ENCODE measurements around the gene ATP8A2.
"Not testable (repeated sequence)": the region's sequence is repeated elsewhere in the genome, so short reads cannot be mapped to it uniquely, and the experiment has no call there.

The ATP8A2 gene

DNA sequence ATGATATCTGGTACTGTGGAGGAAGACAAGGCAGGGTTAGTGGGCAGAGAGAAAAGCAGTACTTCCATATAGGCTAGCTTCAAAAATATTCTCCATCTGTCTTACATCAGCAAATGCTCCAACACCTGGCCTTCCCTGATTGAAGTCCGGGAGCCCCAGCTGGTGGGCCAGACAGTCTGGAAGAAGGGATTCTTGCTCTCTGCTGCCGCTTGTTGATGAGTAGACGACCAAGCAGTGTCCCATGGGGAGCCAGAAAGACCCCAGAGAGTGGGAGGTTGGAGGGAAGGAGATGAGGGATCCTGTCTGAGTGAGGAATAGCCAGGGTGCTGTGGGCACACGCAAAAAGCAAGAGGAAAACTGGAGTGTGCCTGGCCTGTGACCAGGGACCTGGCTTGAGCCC, 95.1 kb downstream of the ATP8A2 start:
- DNase-seq: no peak

DNA sequence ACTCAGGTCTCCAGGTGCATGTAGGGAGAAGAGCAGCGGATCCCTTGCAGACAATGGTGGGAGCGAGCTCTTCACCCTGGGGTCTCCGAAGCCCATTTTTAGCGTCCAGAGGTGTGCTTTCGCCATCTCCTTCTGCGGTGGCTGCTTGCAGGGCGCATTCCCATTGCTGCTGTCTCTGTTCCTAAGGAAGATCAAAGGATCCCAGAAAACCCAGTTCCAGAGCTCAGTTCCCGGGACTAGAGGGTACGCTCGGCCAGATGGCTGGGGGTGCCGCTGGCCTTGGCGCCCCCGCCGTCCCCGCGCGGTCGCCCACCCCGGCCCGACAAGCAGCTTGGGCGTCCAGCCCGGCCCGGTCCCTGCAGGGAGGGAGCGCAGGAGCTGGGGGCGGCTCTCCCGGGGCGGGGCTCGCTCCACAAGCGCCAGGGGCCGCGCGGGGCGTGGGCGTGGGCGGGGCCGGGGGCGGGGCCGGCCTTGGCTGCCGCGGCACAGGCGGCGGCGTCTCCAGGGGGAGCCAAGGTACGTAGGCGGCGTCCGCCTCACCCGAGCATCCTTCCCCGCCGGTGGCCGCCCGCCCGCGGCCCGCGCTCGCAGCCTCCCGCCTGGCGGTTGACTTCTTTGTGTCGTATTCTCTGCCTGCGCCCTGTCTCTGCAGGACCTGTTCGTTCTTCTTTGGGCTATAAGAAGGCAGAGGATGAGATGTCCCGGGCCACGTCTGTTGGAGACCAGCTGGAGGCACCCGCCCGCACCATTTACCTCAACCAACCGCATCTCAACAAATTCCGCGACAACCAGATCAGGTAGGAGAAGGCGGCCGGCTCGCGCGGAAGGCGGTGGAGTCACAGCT, 96.8 kb downstream of the ATP8A2 start:
- no peak for DNase-seq

- no peak for DNase-seq
These were observed 97.4 kb downstream of the ATP8A2 start for GRCh38 chr13:25469169-25469525.

DNA sequence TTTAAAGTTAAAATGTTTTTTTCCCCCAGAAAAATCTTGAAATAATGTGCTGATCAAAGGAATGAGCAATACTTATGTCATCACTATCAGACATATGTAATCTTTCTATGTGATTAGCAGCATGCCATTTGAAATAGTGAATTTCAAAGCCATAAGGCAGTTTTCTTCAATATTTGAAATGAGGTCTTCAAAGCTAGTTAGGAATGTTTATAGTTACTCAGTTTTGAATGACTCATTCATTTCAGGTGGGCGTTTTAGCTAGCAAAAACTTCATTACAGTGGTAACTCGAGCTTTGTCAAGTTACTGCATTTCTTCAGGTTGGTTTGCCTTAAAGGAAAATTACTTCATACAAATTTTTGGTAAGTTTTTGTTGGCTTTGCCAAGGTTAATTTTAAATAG, 102.1 kb downstream of the ATP8A2 start:
- DNase-seq: no peak

- no peak for DNase-seq
These were observed 106.4 kb downstream of the ATP8A2 start for GRCh38 chr13:25478186-25478585.

DNA sequence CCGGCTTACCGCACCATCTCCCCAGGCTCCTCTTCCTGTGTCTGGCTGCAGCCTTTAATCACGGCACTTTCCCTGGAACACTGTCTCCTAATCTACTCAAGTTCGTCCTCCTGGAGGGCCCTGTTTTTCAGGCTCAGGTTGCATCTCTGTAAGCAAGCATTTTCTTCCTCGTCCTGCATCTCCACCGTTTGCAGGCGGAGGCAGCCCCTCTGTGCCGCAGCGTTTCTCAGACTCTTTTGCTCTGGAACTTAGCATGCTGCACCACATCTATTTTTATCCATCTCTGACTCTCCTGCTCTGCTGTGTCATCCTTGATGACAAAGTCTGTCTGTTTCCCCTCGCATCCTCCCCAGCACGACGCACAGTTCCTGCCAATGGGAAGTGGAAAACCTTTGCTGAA, 117.5 kb downstream of the ATP8A2 start:
- no peak for DNase-seq

- DNase-seq: no peak
These were observed 118.5 kb downstream of the ATP8A2 start for GRCh38 chr13:25490236-25490635.

- DNase-seq: no peak
These were observed 122.3 kb downstream of the ATP8A2 start for GRCh38 chr13:25493931-25494640.

GRCh38 chr13:25494698-25495411, 123.1 kb downstream of the ATP8A2 start:
- DNase-seq: no peak

- no peak for DNase-seq
These were observed 129.5 kb downstream of the ATP8A2 start for GRCh38 chr13:25501231-25501630.

GRCh38 chr13:25502031-25502430, 130.3 kb downstream of the ATP8A2 start:
- no peak for DNase-seq

DNA sequence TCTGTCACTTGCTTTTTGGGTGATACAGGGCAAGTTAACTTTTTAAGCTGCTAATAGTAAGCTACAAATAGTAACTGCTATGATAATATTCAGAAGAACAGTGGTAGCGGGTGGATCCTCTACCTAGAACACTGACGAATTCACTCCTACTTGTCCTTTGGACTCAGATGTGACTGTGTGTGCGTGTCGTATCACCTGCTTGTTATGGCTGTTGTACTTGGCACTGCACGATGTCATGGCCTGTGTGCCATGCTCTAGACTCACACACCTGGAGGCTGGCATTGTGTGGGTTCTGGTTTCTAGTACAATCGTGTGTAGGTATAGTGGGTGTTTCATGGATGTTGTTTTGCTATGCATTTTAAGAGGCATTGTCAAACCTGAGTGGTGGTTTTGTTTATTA, 130.8 kb downstream of the ATP8A2 start:
- DNase-seq: no peak

GRCh38 chr13:25503856-25504255, 132.1 kb downstream of the ATP8A2 start:
- no peak for DNase-seq

- no peak for DNase-seq
These were observed 136.1 kb downstream of the ATP8A2 start for GRCh38 chr13:25507841-25508240.

- not testable (repeated sequence) for DNase-seq
These were observed 141.3 kb downstream of the ATP8A2 start for GRCh38 chr13:25513060-25513459.

DNA sequence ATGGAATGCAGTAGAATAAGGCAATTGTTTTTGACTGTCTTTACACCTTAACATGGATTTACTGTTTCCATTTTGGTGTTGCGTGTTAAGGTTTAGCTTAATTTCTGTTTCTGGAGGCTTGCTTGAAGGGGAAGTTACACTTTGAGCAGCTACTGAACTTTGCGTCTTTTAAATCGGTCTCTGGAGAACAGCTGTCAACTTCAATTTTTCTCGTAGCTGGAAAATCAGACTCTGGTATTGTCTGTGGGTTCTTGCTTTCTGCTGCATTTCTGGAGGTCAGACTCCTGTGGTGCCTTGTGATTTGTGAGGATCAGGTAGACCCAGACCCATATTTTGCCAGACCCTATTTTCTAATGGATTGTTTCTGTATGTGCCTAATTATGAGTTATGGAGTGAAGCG, 146.7 kb downstream of the ATP8A2 start:
- DNase-seq: no peak

DNA sequence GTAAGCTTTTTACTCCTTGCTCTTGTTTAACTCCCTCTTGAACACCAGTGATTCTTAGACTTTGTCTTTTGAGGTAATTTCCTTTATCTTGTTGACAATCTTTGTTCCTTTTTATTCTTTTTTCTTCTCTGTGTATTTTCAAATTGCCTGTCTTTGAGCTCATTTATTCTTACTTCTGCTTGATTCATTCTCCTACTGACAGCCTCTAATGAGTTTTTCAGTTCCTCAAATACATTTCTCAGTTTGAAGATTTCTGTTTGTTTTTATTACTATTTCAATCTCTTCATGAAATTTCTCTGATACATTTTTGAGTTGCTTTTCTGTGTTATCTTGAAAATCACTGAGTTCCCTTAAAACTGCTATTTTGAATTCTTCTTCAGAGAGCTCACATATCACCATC, 154.1 kb downstream of the ATP8A2 start:
- no peak for DNase-seq

DNA sequence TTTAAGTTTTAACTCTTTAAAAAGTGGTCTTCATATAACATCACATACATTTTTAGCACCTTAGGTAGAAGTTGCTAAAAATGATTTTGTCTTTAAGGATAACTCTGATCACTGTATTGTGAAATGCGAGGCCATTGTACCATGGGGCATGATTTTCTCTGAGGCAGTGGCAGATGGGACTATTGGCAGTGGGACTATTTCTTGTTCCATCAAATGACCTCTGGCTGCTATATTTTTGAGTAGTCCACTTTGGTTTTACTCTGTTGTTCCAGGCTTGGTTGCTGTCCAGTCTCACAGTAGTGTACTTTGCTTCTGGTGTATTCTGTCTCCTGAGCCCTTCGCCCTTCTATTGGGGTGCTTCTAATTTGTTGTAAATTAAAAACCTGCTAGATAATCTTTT, 156.5 kb downstream of the ATP8A2 start:
- no peak for DNase-seq

- no peak for DNase-seq
These were observed 157.7 kb downstream of the ATP8A2 start for GRCh38 chr13:25529425-25529824.

- DNase-seq: no peak
These were observed 166.5 kb downstream of the ATP8A2 start for GRCh38 chr13:25538276-25538675.

DNA sequence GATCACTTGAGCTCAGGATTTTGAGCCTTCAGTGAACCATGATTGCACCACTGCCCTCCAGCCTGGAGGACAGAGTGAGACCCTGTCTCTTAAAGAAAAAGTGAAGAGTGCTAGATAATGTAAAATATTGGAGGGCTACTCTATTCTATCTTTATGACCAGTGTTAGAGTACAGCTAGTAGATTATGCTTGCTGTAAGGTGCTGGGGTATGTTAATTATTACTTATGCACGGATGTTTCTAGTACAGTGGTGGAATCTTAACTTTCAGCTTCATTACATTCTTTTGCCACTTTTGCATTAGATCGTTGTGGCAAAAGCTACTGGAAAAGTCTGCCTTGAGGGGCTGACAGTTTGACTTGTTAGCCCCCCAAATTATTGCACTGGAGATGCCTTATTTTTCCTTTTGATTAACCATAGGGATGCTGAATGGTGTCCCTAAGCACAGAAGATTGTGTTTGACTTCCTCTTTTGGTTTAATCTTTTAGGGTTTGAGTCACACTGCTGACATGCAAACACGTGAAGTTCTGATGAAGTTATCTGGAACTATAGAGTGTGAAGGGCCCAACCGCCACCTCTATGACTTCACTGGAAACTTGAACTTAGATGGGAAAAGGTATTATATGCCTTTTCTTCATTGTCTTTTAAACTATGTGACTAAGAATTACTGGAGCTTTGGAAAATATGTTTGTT, 169.8 kb downstream of the ATP8A2 start:
- no peak for DNase-seq

DNA sequence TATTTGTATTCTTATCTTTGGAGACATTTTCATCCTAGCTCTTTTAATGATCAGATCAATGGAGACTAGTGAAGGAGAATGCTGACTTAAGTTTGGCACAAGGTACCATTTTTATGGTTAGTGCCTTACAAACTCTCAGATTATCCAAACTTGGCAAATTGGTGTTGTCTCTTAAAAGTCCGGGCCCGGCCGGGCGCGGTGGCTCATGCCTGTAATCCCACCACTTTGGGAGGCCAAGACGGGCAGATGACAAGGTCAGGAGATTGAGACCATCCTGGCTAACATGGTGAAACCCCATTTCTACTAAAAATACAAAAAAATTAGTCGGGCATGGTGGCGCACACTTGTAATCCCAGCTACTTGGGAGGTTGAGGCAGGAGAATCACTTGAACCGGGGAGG, 177.2 kb downstream of the ATP8A2 start:
- not testable (repeated sequence) for DNase-seq

- DNase-seq: no peak
These were observed 190.0 kb downstream of the ATP8A2 start for GRCh38 chr13:25561812-25562211.
